ENCODE data around the gene TECR. TPM values are rescaled to one million over a fixed set of nuclear protein-coding genes. Genes with fewer than 3 reads are reported as not detected.

TECR gene
- total and polyA plus RNA-seq, 2 of the 13 experiments (the other 11 are each of a cell fraction or from before 2014, with no cell fraction given) = 54.9 to 121 TPM

DNA sequence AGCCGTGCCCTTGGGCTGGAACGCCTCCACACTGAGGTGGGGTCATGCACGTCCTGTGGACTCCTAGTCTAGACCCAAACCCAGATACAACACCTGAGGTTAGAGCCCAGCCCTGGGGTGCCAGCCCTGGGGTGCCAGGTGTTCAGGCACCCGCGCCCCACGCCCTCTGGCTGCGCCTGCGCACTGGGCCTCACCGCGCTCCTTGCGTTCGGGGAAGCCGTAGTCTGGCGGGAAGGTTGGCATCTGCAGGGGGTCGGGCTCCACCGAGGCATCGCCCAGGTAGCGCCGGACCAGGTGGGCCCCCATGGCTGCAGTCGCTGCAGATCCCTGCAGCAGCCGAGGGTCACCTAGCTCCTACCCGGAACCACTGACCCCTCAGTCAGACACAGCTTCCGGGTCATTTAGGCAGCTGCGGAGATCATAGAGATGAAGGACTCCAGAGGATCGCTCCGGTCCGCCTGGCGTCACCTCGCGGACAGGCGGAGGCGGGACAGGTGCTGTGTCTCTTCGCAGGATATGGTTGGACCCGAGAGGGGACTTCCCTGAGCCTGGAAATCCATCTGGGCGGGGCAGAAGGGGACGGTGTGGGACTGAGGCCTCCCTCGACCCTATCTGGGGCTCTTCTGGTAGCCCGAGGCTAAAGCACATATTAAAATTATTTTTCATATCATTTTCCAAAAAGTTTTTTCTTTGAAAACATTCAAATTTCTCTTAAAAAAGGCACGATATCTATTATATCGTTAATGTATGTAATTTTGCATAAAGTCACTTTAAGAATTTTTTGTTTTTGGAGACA is 42.5 kb downstream of the TECR start, which contains the start of gene NDUFB7 (continued):
- TF ChIP-seq, protein P1, sequence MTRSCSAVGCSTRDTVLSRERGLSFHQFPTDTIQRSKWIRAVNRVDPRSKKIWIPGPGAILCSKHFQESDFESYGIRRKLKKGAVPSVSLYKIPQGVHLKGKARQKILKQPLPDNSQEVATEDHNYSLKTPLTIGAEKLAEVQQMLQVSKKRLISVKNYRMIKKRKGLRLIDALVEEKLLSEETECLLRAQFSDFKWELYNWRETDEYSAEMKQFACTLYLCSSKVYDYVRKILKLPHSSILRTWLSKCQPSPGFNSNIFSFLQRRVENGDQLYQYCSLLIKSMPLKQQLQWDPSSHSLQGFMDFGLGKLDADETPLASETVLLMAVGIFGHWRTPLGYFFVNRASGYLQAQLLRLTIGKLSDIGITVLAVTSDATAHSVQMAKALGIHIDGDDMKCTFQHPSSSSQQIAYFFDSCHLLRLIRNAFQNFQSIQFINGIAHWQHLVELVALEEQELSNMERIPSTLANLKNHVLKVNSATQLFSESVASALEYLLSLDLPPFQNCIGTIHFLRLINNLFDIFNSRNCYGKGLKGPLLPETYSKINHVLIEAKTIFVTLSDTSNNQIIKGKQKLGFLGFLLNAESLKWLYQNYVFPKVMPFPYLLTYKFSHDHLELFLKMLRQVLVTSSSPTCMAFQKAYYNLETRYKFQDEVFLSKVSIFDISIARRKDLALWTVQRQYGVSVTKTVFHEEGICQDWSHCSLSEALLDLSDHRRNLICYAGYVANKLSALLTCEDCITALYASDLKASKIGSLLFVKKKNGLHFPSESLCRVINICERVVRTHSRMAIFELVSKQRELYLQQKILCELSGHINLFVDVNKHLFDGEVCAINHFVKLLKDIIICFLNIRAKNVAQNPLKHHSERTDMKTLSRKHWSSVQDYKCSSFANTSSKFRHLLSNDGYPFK (CRISPR knock-in tag; IDR thresholded peaks at IDR 0.05; ENCODE audit: borderline replicate concordance) = peak; percentile 90; the same call in 1 of the 2 replicates
- no peak for TF ChIP-seq NR3C1 (CRISPR knock-in tag; IDR thresholded peaks at IDR 0.05)
- no peak; the same call in 1 of the 2 replicates for TF ChIP-seq SIN3A (IDR thresholded peaks at IDR 0.05; ENCODE audit: borderline replicate concordance, low read depth, low read length)
- TF ChIP-seq ZNF383 (CRISPR knock-in tag; IDR thresholded peaks at IDR 0.05; ENCODE audit: borderline replicate concordance) = no peak
- TF ChIP-seq ZFY (CRISPR knock-in tag; IDR thresholded peaks at IDR 0.05) = peak; percentile 85
- TF ChIP-seq ZEB1 (IDR thresholded peaks at IDR 0.05; ENCODE audit: insufficient replicate concordance, low read depth) = no peak
- TF ChIP-seq, protein P2, sequence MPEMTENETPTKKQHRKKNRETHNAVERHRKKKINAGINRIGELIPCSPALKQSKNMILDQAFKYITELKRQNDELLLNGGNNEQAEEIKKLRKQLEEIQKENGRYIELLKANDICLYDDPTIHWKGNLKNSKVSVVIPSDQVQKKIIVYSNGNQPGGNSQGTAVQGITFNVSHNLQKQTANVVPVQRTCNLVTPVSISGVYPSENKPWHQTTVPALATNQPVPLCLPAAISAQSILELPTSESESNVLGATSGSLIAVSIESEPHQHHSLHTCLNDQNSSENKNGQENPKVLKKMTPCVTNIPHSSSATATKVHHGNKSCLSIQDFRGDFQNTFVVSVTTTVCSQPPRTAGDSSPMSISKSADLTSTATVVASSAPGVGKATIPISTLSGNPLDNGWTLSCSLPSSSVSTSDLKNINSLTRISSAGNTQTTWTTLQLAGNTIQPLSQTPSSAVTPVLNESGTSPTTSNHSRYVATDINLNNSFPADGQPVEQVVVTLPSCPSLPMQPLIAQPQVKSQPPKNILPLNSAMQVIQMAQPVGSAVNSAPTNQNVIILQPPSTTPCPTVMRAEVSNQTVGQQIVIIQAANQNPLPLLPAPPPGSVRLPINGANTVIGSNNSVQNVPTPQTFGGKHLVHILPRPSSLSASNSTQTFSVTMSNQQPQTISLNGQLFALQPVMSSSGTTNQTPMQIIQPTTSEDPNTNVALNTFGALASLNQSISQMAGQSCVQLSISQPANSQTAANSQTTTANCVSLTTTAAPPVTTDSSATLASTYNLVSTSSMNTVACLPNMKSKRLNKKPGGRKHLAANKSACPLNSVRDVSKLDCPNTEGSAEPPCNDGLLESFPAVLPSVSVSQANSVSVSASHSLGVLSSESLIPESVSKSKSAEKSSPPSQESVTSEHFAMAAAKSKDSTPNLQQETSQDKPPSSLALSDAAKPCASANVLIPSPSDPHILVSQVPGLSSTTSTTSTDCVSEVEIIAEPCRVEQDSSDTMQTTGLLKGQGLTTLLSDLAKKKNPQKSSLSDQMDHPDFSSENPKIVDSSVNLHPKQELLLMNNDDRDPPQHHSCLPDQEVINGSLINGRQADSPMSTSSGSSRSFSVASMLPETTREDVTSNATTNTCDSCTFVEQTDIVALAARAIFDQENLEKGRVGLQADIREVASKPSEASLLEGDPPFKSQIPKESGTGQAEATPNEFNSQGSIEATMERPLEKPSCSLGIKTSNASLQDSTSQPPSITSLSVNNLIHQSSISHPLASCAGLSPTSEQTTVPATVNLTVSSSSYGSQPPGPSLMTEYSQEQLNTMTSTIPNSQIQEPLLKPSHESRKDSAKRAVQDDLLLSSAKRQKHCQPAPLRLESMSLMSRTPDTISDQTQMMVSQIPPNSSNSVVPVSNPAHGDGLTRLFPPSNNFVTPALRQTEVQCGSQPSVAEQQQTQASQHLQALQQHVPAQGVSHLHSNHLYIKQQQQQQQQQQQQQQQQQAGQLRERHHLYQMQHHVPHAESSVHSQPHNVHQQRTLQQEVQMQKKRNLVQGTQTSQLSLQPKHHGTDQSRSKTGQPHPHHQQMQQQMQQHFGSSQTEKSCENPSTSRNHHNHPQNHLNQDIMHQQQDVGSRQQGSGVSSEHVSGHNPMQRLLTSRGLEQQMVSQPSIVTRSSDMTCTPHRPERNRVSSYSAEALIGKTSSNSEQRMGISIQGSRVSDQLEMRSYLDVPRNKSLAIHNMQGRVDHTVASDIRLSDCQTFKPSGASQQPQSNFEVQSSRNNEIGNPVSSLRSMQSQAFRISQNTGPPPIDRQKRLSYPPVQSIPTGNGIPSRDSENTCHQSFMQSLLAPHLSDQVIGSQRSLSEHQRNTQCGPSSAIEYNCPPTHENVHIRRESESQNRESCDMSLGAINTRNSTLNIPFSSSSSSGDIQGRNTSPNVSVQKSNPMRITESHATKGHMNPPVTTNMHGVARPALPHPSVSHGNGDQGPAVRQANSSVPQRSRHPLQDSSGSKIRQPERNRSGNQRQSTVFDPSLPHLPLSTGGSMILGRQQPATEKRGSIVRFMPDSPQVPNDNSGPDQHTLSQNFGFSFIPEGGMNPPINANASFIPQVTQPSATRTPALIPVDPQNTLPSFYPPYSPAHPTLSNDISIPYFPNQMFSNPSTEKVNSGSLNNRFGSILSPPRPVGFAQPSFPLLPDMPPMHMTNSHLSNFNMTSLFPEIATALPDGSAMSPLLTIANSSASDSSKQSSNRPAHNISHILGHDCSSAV (CRISPR knock-in tag; IDR thresholded peaks at IDR 0.05; ENCODE audit: borderline replicate concordance) = no peak
- no peak; the same call in 1 of the 2 replicates for TF ChIP-seq ZBTB21 (CRISPR knock-in tag; IDR thresholded peaks at IDR 0.05)
- peak; percentile 92 for TF ChIP-seq POLR2G (IDR thresholded peaks at IDR 0.05; ENCODE audit: low read depth, low read length)
- TF ChIP-seq ZNF660 (CRISPR knock-in tag; IDR thresholded peaks at IDR 0.05; ENCODE audit: borderline replicate concordance, low read depth) = no peak
- peak in 1 of 2 experiments; percentile 91; a peak in 2 of 4 replicates for TF ChIP-seq KLF16 (CRISPR knock-in tag; IDR thresholded peaks at IDR 0.05)
- peak; percentile 59 for TF ChIP-seq PITX1 (CRISPR knock-in tag; IDR thresholded peaks at IDR 0.05)
- TF ChIP-seq, protein P3, sequence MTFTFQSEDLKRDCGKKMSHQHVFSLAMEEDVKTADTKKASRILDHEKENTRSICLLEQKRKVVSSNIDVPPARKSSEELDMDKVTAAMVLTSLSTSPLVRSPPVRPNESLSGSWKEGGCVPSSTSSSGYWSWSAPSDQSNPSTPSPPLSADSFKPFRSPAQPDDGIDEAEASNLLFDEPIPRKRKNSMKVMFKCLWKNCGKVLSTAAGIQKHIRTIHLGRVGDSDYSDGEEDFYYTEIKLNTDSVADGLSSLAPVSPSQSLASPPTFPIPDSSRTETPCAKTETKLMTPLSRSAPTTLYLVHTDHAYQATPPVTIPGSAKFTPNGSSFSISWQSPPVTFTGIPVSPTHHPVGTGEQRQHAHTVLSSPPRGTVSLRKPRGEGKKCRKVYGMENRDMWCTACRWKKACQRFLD (CRISPR knock-in tag; IDR thresholded peaks at IDR 0.05; ENCODE audit: borderline replicate concordance) = no peak; the same call in 1 of the 2 replicates
- peak; percentile 89; the same call in 1 of the 2 replicates for TF ChIP-seq ZNF619 (CRISPR knock-in tag; IDR thresholded peaks at IDR 0.05)
- peak in 1 of 2 experiments; percentile 44; a peak in 1 of 4 replicates for TF ChIP-seq EP300 (IDR thresholded peaks at IDR 0.05; ENCODE audit: low read depth in 2 of 2, low read length in 2 of 2)
- TF ChIP-seq EP300 (CRISPR knock-in tag; IDR thresholded peaks at IDR 0.05; ENCODE audit: borderline replicate concordance) = peak; percentile 38; the same call in 1 of the 2 replicates
